IPS-18a (cell line): Measurements from ENCODE around the gene ECM2.

ENCODE experiments used
- H3K27ac ChIP-seq: one replicate; pipeline ENCODE4 v1.5.1; 2013; ENCODE audit warnings: low read length
- H3K27me3 ChIP-seq: one replicate; pipeline ENCODE4 v1.6.1; 2013; ENCODE audit warnings: mild to moderate bottlenecking, low read length; ENCODE audit not compliant: control insufficient read depth, insufficient read depth
- H3K36me3 ChIP-seq: one replicate; pipeline ENCODE4 v1.6.1; 2013; ENCODE audit warnings: low read depth, low read length; ENCODE audit not compliant: control insufficient read depth
- H3K4me1 ChIP-seq: one replicate; pipeline ENCODE4 v1.6.1; 2013; ENCODE audit warnings: low read depth, low read length; ENCODE audit not compliant: control insufficient read depth
- H3K4me3 ChIP-seq: one replicate; pipeline ENCODE4 v1.5.1; 2013; ENCODE audit warnings: low read length
- H3K9ac ChIP-seq: one replicate; pipeline ENCODE4 v1.6.1; 2013; ENCODE audit warnings: mild to moderate bottlenecking, low read length, moderate library complexity
- H3K9me3 ChIP-seq: one replicate; pipeline ENCODE4 v1.6.1; 2013; ENCODE audit warnings: low read depth, low read length; ENCODE audit not compliant: control insufficient read depth

ECM2 gene

GRCh38 chr9:92493749-92494387 is 41.9 kb downstream of the ECM2 start:
- Histone ChIP-seq H3K36me3 (no peaks in the 10 kb centered on the region), H3K4me1 (peaks cover under 1% of the 10 kb centered on the region), H3K27ac (no peak overlapping the region), H3K4me3 (no peak overlapping the region), H3K9me3 (no peaks in the 10 kb centered on the region), H3K27me3 (no peaks in the 10 kb centered on the region), H3K9ac (no peak overlapping the region)

- Histone ChIP-seq H3K4me3 (no peak overlapping the region), H3K9me3 (no peaks in the 10 kb centered on the region), H3K4me1 (no peaks in the 10 kb centered on the region), H3K27me3 (no peaks in the 10 kb centered on the region), H3K36me3 (no peaks in the 10 kb centered on the region), H3K27ac (no peak overlapping the region), H3K9ac (no peak overlapping the region)
These were observed 42.9 kb downstream of the ECM2 start for GRCh38 chr9:92492781-92493401.

- Histone ChIP-seq H3K36me3 (no peaks in the 10 kb centered on the region), H3K4me3 (no peak overlapping the region), H3K9me3 (no peaks in the 10 kb centered on the region), H3K9ac (no peak overlapping the region), H3K4me1 (no peaks in the 10 kb centered on the region), H3K27me3 (no peaks in the 10 kb centered on the region), H3K27ac (no peak overlapping the region)
These were observed 46.9 kb downstream of the ECM2 start for GRCh38 chr9:92488681-92489550.

GRCh38 chr9:92486371-92486770 is 49.4 kb downstream of the ECM2 start:
- no peaks in the 10 kb centered on the region for H3K27me3 ChIP-seq
- H3K27ac ChIP-seq: no peak overlapping the region
- H3K9ac ChIP-seq: no peak overlapping the region
- H3K4me3 ChIP-seq: no peak overlapping the region
- H3K9me3 ChIP-seq: no peaks in the 10 kb centered on the region
- no peaks in the 10 kb centered on the region for H3K36me3 ChIP-seq
- H3K4me1 ChIP-seq: no peaks in the 10 kb centered on the region

GRCh38 chr9:92484563-92484962 is 51.2 kb downstream of the ECM2 start:
- Histone ChIP-seq H3K4me3 (no peak overlapping the region), H3K27me3 (no peaks in the 10 kb centered on the region), H3K4me1 (peaks cover 12% of the 10 kb centered on the region), H3K9me3 (no peaks in the 10 kb centered on the region), H3K9ac (no peak overlapping the region), H3K27ac (no peak overlapping the region), H3K36me3 (no peaks in the 10 kb centered on the region)

- Histone ChIP-seq H3K9me3 (no peaks in the 10 kb centered on the region), H3K36me3 (no peaks in the 10 kb centered on the region), H3K9ac (no peak overlapping the region), H3K4me3 (no peak overlapping the region), H3K27me3 (no peaks in the 10 kb centered on the region), H3K4me1 (peaks cover 12% of the 10 kb centered on the region), H3K27ac (no peak overlapping the region)
These were observed 51.9 kb downstream of the ECM2 start for GRCh38 chr9:92483627-92484545.

GRCh38 chr9:92482805-92483204 is 53.0 kb downstream of the ECM2 start:
- no peaks in the 10 kb centered on the region for H3K36me3 ChIP-seq
- H3K4me1 ChIP-seq: peaks cover 12% of the 10 kb centered on the region
- no peaks in the 10 kb centered on the region for H3K9me3 ChIP-seq
- H3K4me3 ChIP-seq: no peak overlapping the region
- H3K9ac ChIP-seq: no peak overlapping the region
- H3K27me3 ChIP-seq: no peaks in the 10 kb centered on the region
- H3K27ac ChIP-seq: no peak overlapping the region

- Histone ChIP-seq H3K9ac (no peak within 1 kb of the TSS), H3K27ac (no peak within 1 kb of the TSS), H3K27me3 (no peaks in the 10 kb centered on the region), H3K9me3 (no peaks in the 10 kb centered on the region), H3K4me3 (no peak within 1 kb of the TSS), H3K4me1 (peaks cover 12% of the 10 kb centered on the region), H3K36me3 (no peaks in the 10 kb centered on the region)
These were observed 53.5 kb downstream of the ECM2 start, which contains the start of gene ASPN for GRCh38 chr9:92482329-92482728. TSS of gene ASPN (minus strand) at chr9:92482506.

GRCh38 chr9:92480986-92481633 is 54.7 kb downstream of the ECM2 start:
- Histone ChIP-seq H3K4me1 (peaks cover 12% of the 10 kb centered on the region), H3K27me3 (no peaks in the 10 kb centered on the region), H3K9me3 (no peaks in the 10 kb centered on the region), H3K27ac (no peak overlapping the region), H3K4me3 (no peak overlapping the region), H3K9ac (no peak overlapping the region), H3K36me3 (no peaks in the 10 kb centered on the region)

GRCh38 chr9:92480291-92480771 is 55.5 kb downstream of the ECM2 start:
- Histone ChIP-seq H3K27ac (no peak overlapping the region), H3K27me3 (no peaks in the 10 kb centered on the region), H3K4me1 (peaks cover 12% of the 10 kb centered on the region), H3K4me3 (no peak overlapping the region), H3K36me3 (no peaks in the 10 kb centered on the region), H3K9me3 (no peaks in the 10 kb centered on the region), H3K9ac (no peak overlapping the region)
